T-helper 1 cell (primary cell): ENCODE results near the gene CPNE7.

Source experiments
- DNase-seq, 5 donors: peaks; one replicate each; pipeline ENCODE4 v3.0.0-alpha.2; 2012 to 2020

Gene CPNE7

GRCh38 chr16:89549007-89549700 lies 26.4 kb upstream of the CPNE7 start:
- DNase-seq, result no peak

GRCh38 chr16:89550421-89551007 lies 25.0 kb upstream of the CPNE7 start:
- DNase-seq, result no peak

GRCh38 chr16:89552329-89552728 lies 23.2 kb upstream of the CPNE7 start:
- DNase-seq, result no peak

DNA sequence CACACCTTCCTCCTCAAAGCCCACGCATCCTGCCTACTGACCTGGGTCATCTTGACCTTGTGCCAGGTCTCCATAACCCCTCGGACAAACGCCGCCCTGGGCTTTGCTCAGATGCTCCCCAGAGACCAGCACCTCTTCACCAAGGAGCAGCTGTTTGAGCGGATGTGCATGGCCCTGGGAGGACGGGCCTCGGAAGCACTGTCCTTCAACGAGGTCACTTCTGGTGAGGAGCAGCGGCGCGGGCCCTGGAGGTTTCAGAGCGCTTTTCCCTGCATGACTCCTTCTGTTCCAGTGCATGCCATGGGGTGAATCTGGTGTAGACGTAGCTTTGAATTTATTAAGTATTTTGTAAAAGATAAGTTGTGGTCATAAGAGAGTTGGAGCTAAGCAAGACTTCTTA lies 22.6 kb upstream of the CPNE7 start:
- DNase-seq, result no peak

GRCh38 chr16:89553733-89554132 lies 21.8 kb upstream of the CPNE7 start:
- DNase-seq, result no peak

DNA sequence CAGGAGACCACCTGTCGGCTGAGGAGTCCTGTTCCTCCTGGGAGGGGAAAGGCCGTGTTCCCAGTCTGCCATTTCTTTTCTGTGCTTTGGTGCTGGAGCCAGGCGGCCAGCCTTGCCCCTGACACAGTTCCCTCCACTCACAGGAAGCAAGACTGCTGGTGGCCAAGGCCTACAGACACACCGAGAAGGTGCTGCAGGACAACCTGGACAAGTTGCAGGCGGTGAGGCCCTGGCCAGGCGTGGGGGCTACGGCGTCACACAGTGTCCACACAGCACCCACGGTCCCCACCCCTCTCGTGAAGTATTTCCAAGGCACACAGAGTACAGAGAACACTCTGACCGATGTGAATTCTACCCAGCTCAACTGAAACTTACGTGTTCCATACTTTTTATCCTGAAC lies 21.2 kb upstream of the CPNE7 start:
- DNase-seq, result no peak

GRCh38 chr16:89555265-89555664 lies 20.3 kb upstream of the CPNE7 start:
- no peak for DNase-seq

DNA sequence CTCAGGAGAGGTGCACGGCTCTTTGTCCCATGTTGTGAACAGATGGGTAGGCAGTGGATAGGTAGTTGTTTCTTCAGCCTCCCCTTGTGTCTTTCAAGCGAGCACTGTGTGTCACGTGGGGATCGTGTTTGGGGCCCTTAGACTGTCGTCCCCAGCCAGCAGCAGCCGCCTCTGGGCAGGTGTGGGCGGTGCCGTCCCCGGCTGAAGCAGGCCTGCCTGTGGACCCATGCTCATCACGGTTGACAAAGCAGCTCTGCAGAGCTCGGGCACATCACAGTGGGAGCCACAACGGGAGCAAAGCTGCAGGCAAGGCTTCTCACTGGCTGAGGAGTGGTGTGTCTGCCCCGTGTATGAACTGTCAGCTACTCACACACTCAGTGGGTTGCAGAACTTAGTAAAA lies 19.8 kb upstream of the CPNE7 start:
- DNase-seq, result no peak

- DNase-seq, result peak; percentile 49 to 75 (median 64)
Observed at GRCh38 chr16:89556750-89557689, 18.5 kb upstream of the CPNE7 start.

DNA sequence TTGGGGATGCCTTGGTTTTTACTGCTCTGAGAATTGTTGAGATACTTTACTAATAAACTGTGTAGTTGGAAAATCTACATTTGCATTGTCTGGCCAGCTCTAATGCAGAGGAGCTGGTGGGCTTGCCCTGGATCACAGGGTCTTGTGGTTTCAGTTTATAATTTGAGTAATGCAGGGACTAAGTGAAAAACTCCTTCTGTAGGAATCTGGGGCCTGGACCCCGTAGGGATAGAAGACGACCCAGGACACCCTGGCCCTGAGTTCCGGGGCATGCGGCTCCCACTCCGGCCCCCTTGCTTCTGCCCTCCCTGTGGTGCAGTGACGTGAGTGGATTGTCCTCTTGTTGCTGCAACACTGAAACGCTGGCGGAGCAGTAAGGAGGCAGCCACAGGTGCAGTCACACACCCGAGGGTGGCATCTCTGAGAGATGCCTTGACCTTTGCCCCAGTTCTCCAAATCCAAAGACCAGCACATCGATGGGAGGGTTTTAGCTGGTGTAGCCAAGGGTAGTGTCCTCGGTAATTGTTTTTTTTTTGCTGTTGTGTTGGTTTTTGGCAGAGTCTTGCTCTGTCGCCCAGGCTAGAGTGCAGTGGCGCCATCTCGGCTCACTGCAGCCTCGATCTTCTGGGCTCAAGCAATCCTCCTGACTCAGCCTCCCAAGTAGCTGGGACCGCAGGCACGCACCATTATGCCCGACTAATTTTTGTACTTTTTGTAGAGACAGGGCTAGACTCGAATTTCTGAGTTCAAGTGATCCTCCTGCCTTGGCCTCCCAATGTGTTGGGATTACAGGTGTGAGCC lies 17.7 kb upstream of the CPNE7 start:
- DNase-seq, result no peak

DNA sequence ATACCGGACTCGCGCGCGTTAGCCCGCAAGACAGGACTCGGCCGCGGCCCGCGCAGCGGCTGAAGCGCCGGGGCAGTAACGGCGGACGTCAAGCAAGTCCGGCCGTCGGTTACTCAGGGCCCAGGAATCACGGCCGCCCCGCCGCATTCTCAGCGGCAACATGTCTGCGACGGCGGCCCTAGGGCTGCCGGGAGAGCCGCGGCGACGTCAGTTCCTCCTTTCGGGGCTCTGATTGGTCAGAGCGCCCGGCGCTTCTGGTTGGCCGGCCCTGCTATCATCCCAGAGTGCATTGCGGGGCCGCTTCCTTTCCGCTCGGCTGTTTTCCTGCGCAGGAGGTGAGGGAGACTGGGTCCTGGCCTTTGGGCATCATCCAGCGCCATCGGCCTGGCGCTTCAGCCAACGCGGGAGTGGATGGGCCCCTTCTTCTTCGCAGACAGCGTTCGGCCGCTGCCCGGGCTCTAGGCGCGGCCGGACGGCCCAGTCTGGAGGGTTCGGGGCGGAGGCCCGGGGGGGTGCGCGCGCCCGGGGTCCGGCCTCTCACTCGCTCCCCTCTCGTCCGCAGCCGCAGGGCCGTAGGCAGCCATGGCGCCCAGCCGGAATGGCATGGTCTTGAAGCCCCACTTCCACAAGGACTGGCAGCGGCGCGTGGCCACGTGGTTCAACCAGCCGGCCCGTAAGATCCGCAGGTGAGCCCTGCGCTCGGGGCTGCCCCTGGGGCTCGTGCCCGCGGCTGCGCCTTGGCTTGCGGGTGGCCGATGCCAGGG lies 15.0 kb upstream of the CPNE7 start, which contains the start of gene RPL13:
Gene RPL13, plus strand, starts transcription at position 305 of the 764 bp plus-strand sequence. Its CDS starts 278 bp downstream, at position 583.
- peak; percentile 84 to 94 (median 91) for DNase-seq

- DNase-seq, result peak in 1 of 5 donors; percentile 23
Observed at GRCh38 chr16:89561142-89561883, 14.2 kb upstream of the CPNE7 start.

DNA sequence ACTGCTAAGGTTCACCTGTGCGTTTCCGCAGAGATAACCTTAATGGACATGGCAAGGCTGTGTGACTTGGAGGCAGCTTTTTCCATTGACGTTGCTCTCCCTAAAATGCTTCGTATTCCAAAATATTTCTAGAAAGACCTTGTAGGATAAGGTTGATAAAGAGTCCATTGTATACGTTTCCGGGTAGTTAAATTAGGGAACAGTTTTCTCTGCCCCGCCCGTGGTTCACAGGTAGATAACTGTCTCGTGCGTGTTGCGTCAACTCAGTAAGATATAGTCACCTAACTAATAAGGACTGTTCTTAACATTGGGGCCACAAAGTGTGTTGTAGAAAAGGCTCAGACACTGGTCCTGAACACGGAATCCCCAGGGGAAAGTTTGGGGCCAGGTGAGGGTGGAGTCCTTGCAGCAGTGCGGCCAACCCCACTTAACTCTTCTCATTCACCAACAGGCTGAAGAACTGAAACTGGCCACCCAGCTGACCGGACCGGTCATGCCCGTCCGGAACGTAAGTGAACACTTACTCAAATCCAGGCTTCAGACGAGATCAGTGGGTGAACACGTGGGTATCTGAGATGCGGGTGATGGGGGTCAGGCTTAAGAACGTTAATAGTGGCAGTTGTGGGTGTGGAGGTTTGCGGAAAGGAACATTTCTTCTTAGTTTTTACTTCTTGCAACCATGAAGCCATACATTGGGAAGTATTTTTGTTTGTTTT lies 13.5 kb upstream of the CPNE7 start:
- DNase-seq, result no peak

DNA sequence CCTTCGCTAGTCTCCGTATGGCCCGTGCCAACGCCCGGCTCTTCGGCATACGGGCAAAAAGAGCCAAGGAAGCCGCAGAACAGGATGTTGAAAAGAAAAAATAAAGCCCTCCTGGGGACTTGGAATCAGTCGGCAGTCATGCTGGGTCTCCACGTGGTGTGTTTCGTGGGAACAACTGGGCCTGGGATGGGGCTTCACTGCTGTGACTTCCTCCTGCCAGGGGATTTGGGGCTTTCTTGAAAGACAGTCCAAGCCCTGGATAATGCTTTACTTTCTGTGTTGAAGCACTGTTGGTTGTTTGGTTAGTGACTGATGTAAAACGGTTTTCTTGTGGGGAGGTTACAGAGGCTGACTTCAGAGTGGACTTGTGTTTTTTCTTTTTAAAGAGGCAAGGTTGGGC lies 12.6 kb upstream of the CPNE7 start:
- DNase-seq, result no peak

DNA sequence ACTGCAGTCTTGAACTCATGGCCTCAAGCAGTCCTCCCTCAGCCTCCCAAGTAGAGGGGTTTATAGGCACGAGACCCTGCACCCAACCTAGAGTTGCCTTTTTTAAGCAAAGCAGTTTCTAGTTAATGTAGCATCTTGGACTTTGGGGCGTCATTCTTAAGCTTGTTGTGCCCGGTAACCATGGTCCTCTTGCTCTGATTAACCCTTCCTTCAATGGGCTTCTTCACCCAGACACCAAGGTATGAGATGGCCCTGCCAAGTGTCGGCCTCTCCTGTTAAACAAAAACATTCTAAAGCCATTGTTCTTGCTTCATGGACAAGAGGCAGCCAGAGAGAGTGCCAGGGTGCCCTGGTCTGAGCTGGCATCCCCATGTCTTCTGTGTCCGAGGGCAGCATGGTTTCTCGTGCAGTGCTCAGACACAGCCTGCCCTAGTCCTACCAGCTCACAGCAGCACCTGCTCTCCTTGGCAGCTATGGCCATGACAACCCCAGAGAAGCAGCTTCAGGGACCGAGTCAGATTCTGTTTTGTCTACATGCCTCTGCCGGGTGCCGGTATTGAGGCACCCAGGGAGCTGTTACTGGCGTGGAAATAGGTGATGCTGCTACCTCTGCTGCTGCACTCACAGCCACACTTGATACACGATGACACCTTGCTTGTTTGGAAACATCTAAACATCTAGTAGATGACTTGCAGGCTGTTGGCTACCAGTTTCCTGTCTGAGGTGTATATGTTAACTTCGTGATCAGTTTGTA lies 11.7 kb upstream of the CPNE7 start:
- DNase-seq, result no peak

DNA sequence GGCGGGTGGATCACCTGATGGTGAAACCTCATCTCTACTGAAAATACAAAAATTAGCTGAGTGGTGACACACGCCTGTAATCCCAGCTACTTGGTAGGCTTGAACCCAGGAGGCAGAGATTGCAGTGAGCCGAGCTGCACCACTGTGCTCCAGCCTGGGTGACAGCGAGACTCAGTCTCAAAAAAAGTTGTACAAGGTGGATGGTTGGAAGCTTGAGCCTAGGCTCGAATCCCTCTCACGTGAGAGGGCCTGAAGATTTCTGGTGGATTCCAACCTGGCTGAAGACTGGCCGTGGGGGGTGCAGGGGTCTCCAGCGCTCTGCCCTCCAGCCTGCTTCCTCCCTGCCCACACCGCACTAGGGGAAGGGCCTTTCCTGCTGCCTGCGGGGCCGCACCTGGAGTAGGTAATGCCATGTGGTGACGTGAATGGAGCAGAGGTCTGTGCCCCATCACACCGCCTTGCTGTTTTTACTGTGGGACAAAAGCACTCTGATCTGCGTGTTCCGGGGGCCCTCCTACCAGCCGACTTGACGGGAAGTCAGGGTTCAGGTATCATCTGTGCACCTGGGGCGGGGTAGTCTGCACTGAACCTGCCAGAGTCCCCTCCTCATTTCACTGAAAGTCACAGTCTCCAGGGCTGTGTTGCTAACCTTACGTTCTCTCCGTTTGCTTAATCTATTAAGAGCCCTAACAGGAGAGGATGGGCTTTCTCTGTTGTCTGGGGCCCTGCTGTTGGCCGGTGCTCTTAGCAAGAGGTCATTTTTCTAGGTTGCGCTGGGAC lies 10.9 kb upstream of the CPNE7 start:
- no peak for DNase-seq

GRCh38 chr16:89565256-89565505 lies 10.4 kb upstream of the CPNE7 start:
- DNase-seq, result no peak

GRCh38 chr16:89565506-89566372 lies 9.8 kb upstream of the CPNE7 start:
- peak in 2 of 5 donors; percentile 31 to 48 for DNase-seq
